H9 (cell line): ENCODE data around the gene EPB41L4B. TPM values are rescaled to one million over a fixed set of nuclear protein-coding genes. Genes with fewer than 3 reads are reported as not detected.

Experiments
- DNase-seq: peaks from one replicate; pipeline ENCODE4 v3.0.0-alpha.2; 2017
- H2AFZ ChIP-seq: one replicate; pipeline ENCODE4 v1.6.1; 2013; ENCODE audit warnings: mild to moderate bottlenecking, low read length, control low read depth, moderate library complexity
- H2AK5ac ChIP-seq: 2 replicates; pipeline ENCODE4 v1.6.1; 2013; ENCODE audit warnings: low read length, control low read depth, mixed read lengths; ENCODE audit not compliant: insufficient read length
- H2BK120ac ChIP-seq: one replicate; pipeline ENCODE4 v1.6.1; 2013; ENCODE audit warnings: low read depth, mild to moderate bottlenecking, low read length, control low read depth, inconsistent platforms; ENCODE audit not compliant: poor library complexity, severe bottlenecking
- H2BK12ac ChIP-seq: 2 replicates; pipeline ENCODE4 v1.6.1; 2013; ENCODE audit warnings: low read length, control low read depth, mixed read lengths, low read depth; ENCODE audit not compliant: insufficient read length
- H2BK15ac ChIP-seq: 2 replicates; pipeline ENCODE4 v1.6.1; 2013; ENCODE audit warnings: low read depth, low read length, control low read depth
- H2BK20ac ChIP-seq: one replicate; pipeline ENCODE4 v1.6.1; 2013; ENCODE audit warnings: low read depth, mild to moderate bottlenecking, low read length, control low read depth, inconsistent platforms; ENCODE audit not compliant: poor library complexity, severe bottlenecking
- H2BK5ac ChIP-seq: 2 replicates; pipeline ENCODE4 v1.6.1; 2013; ENCODE audit warnings: low read length, control low read depth, mixed read lengths; ENCODE audit not compliant: insufficient read length
- H3K14ac ChIP-seq: 2 replicates; pipeline ENCODE4 v1.6.1; 2013; ENCODE audit warnings: low read length, control low read depth; ENCODE audit not compliant: insufficient read depth
- H3K18ac ChIP-seq: 2 replicates; pipeline ENCODE4 v1.6.1; 2013; ENCODE audit warnings: low read depth, mild to moderate bottlenecking, mixed read lengths, low read length, control low read depth; ENCODE audit not compliant: insufficient read length
- H3K23ac ChIP-seq: 2 replicates; pipeline ENCODE4 v1.6.1; 2013; ENCODE audit warnings: low read length, control low read depth, mixed read lengths, low read depth; ENCODE audit not compliant: insufficient read length
- H3K23me2 ChIP-seq: 2 replicates; pipeline ENCODE4 v1.6.1; 2013; ENCODE audit warnings: low read depth, mild to moderate bottlenecking, mixed read lengths, low read length, control low read depth; ENCODE audit not compliant: insufficient read length, poor library complexity, severe bottlenecking
- H3K27ac ChIP-seq: 2 replicates; pipeline ENCODE4 v1.5.1; 2013; ENCODE audit warnings: low read length, control low read depth, mixed read lengths, low read depth; ENCODE audit not compliant: insufficient read length
- H3K27me3 ChIP-seq: 2 replicates; pipeline ENCODE4 v1.6.1; 2013; ENCODE audit warnings: low read length, control low read depth, inconsistent platforms; ENCODE audit not compliant: insufficient read depth
- H3K4ac ChIP-seq: 2 replicates; pipeline ENCODE4 v1.6.1; 2013; ENCODE audit warnings: low read depth, mild to moderate bottlenecking, control low read depth, inconsistent platforms, low read length, moderate library complexity
- H3K4me1 ChIP-seq: 2 replicates; pipeline ENCODE4 v1.6.1; 2013; ENCODE audit warnings: low read length, control low read depth, inconsistent platforms; ENCODE audit not compliant: insufficient read depth
- H3K4me2 ChIP-seq: 2 replicates; pipeline ENCODE4 v1.6.1; 2013; ENCODE audit warnings: low read length, control low read depth, mixed read lengths; ENCODE audit not compliant: insufficient read length, insufficient read depth
- H3K56ac ChIP-seq: 2 replicates; pipeline ENCODE4 v1.6.1; 2013; ENCODE audit warnings: low read depth, mild to moderate bottlenecking, mixed read lengths, low read length, control low read depth; ENCODE audit not compliant: insufficient read length
- H3K79me1 ChIP-seq: 2 replicates; pipeline ENCODE4 v1.6.1; 2013; ENCODE audit warnings: low read depth, mild to moderate bottlenecking, moderate library complexity, low read length, control low read depth, inconsistent platforms; ENCODE audit not compliant: insufficient read depth, poor library complexity, severe bottlenecking
- H3K79me2 ChIP-seq: 2 replicates; pipeline ENCODE4 v1.6.1; 2013; ENCODE audit warnings: low read length, control low read depth, inconsistent platforms; ENCODE audit not compliant: insufficient read depth
- H3K9ac ChIP-seq: 2 replicates; pipeline ENCODE4 v1.6.1; 2013; ENCODE audit warnings: low read length, control low read depth, mixed read lengths; ENCODE audit not compliant: insufficient read length; ENCODE audit errors: extremely low read depth
- H3K9me3 ChIP-seq: one replicate; pipeline ENCODE4 v1.6.1; 2013; ENCODE audit warnings: low read depth, low read length, inconsistent platforms; ENCODE audit not compliant: control insufficient read depth
- H3T11ph ChIP-seq: one replicate; pipeline ENCODE4 v1.6.1; 2013; ENCODE audit warnings: mild to moderate bottlenecking, low read length, control low read depth, inconsistent platforms
- H4K20me1 ChIP-seq: one replicate; pipeline ENCODE4 v1.6.1; 2013; ENCODE audit not compliant: control insufficient read depth, insufficient read length, insufficient read depth
- H4K5ac ChIP-seq: 2 replicates; pipeline ENCODE4 v1.6.1; 2013; ENCODE audit warnings: low read depth, mild to moderate bottlenecking, mixed read lengths, low read length, control low read depth; ENCODE audit not compliant: insufficient read length
- H4K8ac ChIP-seq: replicated peaks from 2 replicates; pipeline ENCODE4 v1.6.1; 2013; ENCODE audit warnings: low read length, control low read depth, mixed read lengths, low read depth; ENCODE audit not compliant: insufficient read length
- H4K91ac ChIP-seq: 2 replicates; pipeline ENCODE4 v1.6.1; 2013; ENCODE audit warnings: low read depth, mild to moderate bottlenecking, moderate library complexity, mixed read lengths, low read length, control low read depth; ENCODE audit not compliant: insufficient read length
- H3K27ac Mint-ChIP-seq, 3 experiments: 2 replicates in 2 of 3; 3 replicates in 1 of 3; pipeline ENCODE4 v1.8.0; 2020 to 2021; ENCODE audit warnings: mixed read lengths in 3 of 3, mild to moderate bottlenecking in 1 of 3, moderate library complexity in 1 of 3
- H3K27me3 Mint-ChIP-seq: 2 replicates; pipeline ENCODE4 v1.8.0; 2021; ENCODE audit warnings: low read depth, mild to moderate bottlenecking, moderate library complexity, mixed read lengths
- H3K36me3 Mint-ChIP-seq, 3 experiments: 2 replicates in 2 of 3; 3 replicates in 1 of 3; pipeline ENCODE4 v1.8.0; 2020 to 2021; ENCODE audit warnings: low read depth in 3 of 3, mixed read lengths in 3 of 3; ENCODE audit not compliant: insufficient read depth in 1 of 3
- H3K4me1 Mint-ChIP-seq, 2 experiments: 2 replicates each; pipeline ENCODE4 v1.8.0; 2020; ENCODE audit warnings: mixed read lengths in 2 of 2
- H3K4me3 Mint-ChIP-seq, 2 experiments: 2 replicates in 1 of 2; 3 replicates in 1 of 2; pipeline ENCODE4 v1.8.0; 2020 to 2021; ENCODE audit warnings: mild to moderate bottlenecking in 2 of 2, mixed read lengths in 2 of 2, moderate library complexity in 1 of 2
- H3K9me3 Mint-ChIP-seq, 2 experiments: 2 replicates in 1 of 2; 3 replicates in 1 of 2; pipeline ENCODE4 v1.8.0; 2020; ENCODE audit warnings: mild to moderate bottlenecking in 2 of 2, mixed read lengths in 2 of 2, moderate library complexity in 1 of 2
- CTCF ChIP-seq: fragments of 200-600 bp; sonication (generic); conservative IDR thresholded peaks from 3 replicates; pipeline ENCODE4 v1.8.0; 2021; ENCODE audit warnings: antibody characterized with exemption, mild to moderate bottlenecking
- WGBS: extraction: QIAGEN DNeasy Blood & Tissue Kit; methylation state at CpG from one replicate; pipeline ENCODE4 v1.1.7; 2013; ENCODE audit warnings: missing lambda C conversion rate, low lambda C conversion rate, mixed read lengths; ENCODE audit not compliant: insufficient read length; ENCODE audit errors: extremely low coverage; 5-methylcytosine and 5-hydroxymethylcytosine counted together
- total RNA-seq: library from RNA; stranded (reverse); gene quantifications from 2 replicates; pipeline ENCODE4 v1.2.1, GENCODE V29; 2021

The EPB41L4B gene
- total RNA-seq, 1 experiment from 2014 or later, result 18.9 TPM

GRCh38 chr9:109319017-109319625 is 1.7 kb downstream of the EPB41L4B start:
- Histone ChIP-seq H2BK12ac (no peak overlapping the region), H3T11ph (no peak overlapping the region), H2BK20ac (no peak overlapping the region), H2AFZ (no peak overlapping the region), H2BK15ac (no peak overlapping the region), H3K4me1 (peaks cover 34% of the 10 kb centered on the region), H3K14ac (no peak overlapping the region; the same call in none of the 2 replicates), H3K9ac (peak overlapping the region; percentile 37), H3K18ac (peak overlapping the region; percentile 51), H3K23ac (no peak overlapping the region), H3K4ac (no peak overlapping the region), H4K5ac (no peak overlapping the region), H4K8ac (no peak overlapping the region), H3K23me2 (peaks cover 18% of the 10 kb centered on the region), H4K20me1 (no peaks in the 10 kb centered on the region), H2BK120ac (no peak overlapping the region), H3K4me2 (peak overlapping the region; percentile 90), H2AK5ac (no peak overlapping the region), H3K27ac (peak overlapping the region; percentile 71), H3K56ac (no peak overlapping the region), H3K79me1 (peaks cover 4% of the 10 kb centered on the region), H4K91ac (no peak overlapping the region), H3K79me2 (peaks cover 28% of the 10 kb centered on the region; the same call in 1 of the 2 replicates), H2BK5ac (no peak overlapping the region), H3K9me3 (no peaks in the 10 kb centered on the region), H3K27me3 (no peaks in the 10 kb centered on the region)
- Mint-ChIP-seq H3K4me1 (peaks cover 49 to 51% of the 10 kb centered on the region in 2 experiments), H3K27ac (peak overlapping the region; percentile 88 to 98 (median 98); a peak in 6 of 7 replicates), H3K4me3 (peak overlapping the region; percentile 86 to 94), H3K27me3 (peaks cover 13% of the 10 kb centered on the region), H3K9me3 (no peaks in the 10 kb centered on the region; a peak in 1 of 5 replicates), H3K36me3 (no peaks in the 10 kb centered on the region; a peak in 1 of 7 replicates)
- no peak for TF ChIP-seq CTCF
- WGBS, result no CpG with 5 or more reads among the region's 41 CpGs
- no peak for DNase-seq
